ENCODE data around the gene ADGB.

ADGB gene

GRCh38 chr6:146847426-146847825 is 248.7 kb downstream of the ADGB start:
- TF ChIP-seq POLR2A (IDR thresholded peaks at IDR 0.05; ENCODE audit: low read length) (no peak), GATA1 (IDR thresholded peaks at IDR 0.05; ENCODE audit: low read depth, low read length) (no peak)
- DNase-seq = no peak

DNA sequence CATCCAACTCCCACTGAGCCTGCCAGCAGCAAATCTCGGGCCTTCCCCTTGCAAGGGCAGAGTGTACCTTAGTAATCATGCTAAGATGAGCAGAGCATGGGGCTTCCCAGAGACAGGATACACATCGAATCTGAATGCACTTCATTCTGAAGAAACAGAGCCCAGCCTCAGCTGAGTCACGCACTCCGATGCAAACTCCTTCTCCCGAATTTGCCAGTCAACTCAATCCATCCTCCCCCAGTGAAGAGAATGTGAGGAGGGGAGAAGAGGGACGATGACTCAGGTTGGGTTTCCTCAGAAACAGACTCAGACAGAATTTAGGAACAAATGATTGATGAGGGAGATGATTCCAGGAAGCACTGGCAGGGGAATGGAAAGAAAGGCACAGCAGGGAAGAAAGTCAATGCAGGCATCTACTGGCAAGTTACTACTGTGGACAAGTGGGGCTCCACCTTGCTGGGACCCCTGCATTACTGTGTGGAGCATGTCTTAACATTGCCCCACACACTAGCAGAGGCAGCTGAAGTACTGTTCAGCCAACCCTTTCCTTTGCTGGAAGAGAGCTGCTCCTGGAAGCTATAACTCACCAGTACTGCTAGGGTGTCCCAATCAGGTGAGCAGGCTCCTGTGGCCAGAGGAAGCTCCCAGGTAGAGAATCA is 251.6 kb downstream of the ADGB start:
- TF ChIP-seq GATA1 (IDR thresholded peaks at IDR 0.05; ENCODE audit: low read depth, low read length) (no peak), POLR2A (IDR thresholded peaks at IDR 0.05; ENCODE audit: low read length) (no peak)
- no peak for DNase-seq

DNA sequence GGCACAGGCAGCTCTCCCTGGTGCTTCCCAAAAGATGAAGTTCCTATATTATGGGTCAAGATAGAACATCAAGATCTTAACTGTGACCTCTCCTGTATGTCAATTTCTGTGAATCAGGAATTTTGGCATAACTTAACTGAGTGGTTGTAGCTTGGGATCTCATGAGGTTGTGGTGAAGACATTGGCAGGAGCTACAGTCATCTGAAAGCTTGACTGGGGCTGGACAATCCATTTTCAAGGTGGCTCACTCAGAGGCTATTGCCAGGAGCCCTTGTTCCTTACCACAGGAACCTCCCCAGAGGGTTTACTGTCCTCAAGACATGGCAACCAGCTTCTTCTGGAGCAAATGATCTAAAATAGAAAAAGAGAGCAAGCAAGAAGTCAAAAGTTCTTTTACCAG is 252.2 kb downstream of the ADGB start:
- DNase-seq = no peak
- no peak for TF ChIP-seq POLR2A (IDR thresholded peaks at IDR 0.05; ENCODE audit: low read length)
- no peak for TF ChIP-seq GATA1 (IDR thresholded peaks at IDR 0.05; ENCODE audit: low read depth, low read length)

GRCh38 chr6:146851837-146852236 is 253.1 kb downstream of the ADGB start:
- TF ChIP-seq GATA1 (IDR thresholded peaks at IDR 0.05; ENCODE audit: low read depth, low read length) (no peak), POLR2A (IDR thresholded peaks at IDR 0.05; ENCODE audit: low read length) (no peak)
- DNase-seq = no peak

DNA sequence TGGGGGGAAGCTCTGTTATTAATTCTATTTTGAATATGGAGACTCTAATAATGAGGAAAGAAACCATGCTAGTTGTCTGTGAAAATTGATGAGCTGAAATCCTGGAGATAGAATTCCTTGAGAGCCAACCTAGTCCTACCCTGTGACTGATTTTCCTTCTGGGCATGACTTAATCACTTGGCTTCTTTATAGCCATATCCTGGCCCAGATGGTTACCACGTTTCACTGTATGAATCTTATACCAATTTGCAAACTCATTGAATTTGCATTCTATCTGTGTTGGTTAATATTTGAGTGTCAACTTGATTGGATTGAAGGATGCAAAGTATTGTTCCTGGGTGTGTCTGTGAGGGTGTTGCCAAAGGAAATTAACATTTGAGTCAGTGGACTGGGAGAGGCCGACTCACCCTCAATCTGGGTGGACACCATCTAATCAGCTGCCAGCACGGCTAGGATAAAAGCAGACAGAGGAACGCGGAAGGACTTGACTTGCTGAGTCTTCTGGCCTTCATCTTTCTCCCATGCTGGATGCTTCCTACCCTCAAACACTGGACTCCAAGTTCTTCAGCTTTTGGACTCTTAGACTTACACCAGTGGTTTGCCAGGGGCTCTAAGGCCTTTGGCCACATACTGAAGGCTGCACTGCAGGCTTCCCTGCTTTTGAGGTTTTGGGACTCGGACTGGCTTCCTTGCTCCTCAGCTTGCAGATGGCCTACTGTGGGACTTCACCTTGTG is 255.9 kb downstream of the ADGB start:
- peak; percentile 4 to 24 for DNase-seq

DNA sequence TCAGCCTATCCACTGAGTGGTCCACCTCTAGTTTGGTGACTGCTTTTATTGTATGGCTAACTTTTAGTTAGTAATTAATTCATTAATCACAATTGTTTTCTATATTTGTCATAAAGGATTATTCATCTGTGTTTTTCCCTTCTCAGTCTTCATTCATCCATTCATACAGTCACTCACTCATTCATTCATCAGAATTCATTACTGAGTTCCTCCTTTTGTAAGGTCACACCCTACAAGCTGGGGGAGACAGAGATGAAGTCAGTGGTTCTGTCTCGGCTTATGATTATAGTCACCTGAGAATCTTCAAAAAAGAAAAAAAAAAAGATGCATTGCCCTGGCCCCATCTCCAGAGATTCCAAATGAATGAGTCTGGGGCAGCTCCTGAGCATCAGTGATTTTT is 257.1 kb downstream of the ADGB start:
- TF ChIP-seq GATA1 (IDR thresholded peaks at IDR 0.05; ENCODE audit: low read depth, low read length) (no peak), POLR2A (IDR thresholded peaks at IDR 0.05; ENCODE audit: low read length) (no peak)
- DNase-seq = no peak

- no peak for TF ChIP-seq GATA1 (IDR thresholded peaks at IDR 0.05; ENCODE audit: low read depth, low read length)
- DNase-seq = no peak
Observed at GRCh38 chr6:146856296-146856695, 257.5 kb downstream of the ADGB start.

- TF ChIP-seq GATA1 (IDR thresholded peaks at IDR 0.05; ENCODE audit: low read depth, low read length) (no peak), POLR2A (IDR thresholded peaks at IDR 0.05; ENCODE audit: low read length) (no peak)
- DNase-seq = peak; percentile 85 to 93
Observed at GRCh38 chr6:146857180-146857979, 258.6 kb downstream of the ADGB start.

GRCh38 chr6:146857980-146858347 is 259.2 kb downstream of the ADGB start:
- TF ChIP-seq GATA1 (IDR thresholded peaks at IDR 0.05; ENCODE audit: low read depth, low read length) = no peak
- no peak for TF ChIP-seq POLR2A (IDR thresholded peaks at IDR 0.05; ENCODE audit: low read length)
- DNase-seq = no peak

DNA sequence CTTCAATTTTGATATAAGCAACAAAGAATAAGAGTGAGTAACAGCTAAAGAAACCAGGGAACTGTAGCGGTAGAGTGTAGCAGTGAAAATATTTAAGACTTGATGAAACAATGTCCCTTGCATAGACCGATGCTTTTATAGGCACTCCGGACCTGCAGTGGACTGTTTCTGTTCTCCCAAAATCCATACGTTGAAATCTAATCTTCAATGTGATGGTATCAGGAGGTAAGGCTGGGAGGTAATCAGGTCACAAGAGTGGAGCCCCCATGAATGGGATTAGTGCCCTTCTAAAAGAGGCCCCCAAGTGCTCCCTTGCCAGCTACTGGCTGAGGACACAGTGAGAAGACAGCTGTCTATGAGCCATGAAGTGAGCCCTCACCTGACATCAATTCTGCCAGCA is 260.4 kb downstream of the ADGB start:
- no peak for DNase-seq
- no peak for TF ChIP-seq GATA1 (IDR thresholded peaks at IDR 0.05; ENCODE audit: low read depth, low read length)
- no peak for TF ChIP-seq POLR2A (IDR thresholded peaks at IDR 0.05; ENCODE audit: low read length)

GRCh38 chr6:146859795-146860495 is 261.2 kb downstream of the ADGB start:
- no peak for DNase-seq
- no peak for TF ChIP-seq POLR2A (IDR thresholded peaks at IDR 0.05; ENCODE audit: low read length)
- no peak for TF ChIP-seq GATA1 (IDR thresholded peaks at IDR 0.05; ENCODE audit: low read depth, low read length)

GRCh38 chr6:146860583-146860982 is 261.8 kb downstream of the ADGB start:
- no peak for DNase-seq

DNA sequence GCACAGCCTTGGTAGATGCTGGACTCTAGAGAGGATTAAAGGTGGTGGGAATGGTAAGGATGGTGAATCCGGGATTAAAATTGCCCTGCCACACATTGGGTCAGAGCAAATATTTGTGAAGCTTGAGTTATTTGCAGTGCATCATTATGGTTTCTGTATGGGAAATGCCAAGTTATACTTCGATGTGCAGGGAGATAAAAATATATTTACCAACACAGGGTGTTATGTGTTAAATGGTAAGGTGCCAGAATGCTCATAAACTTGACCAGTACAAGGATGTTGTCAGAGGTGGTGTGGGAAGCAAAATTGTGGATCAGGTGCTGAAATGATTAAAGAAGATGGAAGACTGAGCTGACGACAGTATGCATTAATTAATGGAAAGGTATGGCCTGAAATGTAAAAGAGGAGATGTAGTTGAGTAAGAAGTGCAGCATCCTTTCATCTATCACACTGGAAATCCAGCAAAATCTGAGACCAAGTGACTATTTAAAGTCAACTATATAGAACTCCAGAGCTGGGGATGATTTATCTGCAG is 262.3 kb downstream of the ADGB start:
- no peak for TF ChIP-seq GATA1 (IDR thresholded peaks at IDR 0.05; ENCODE audit: low read depth, low read length)
- TF ChIP-seq POLR2A (IDR thresholded peaks at IDR 0.05; ENCODE audit: low read length) = no peak
- DNase-seq = no peak

More at GRCh38 chr6:146860583-146860982, 261.8 kb downstream of the ADGB start:
- TF ChIP-seq GATA1 (IDR thresholded peaks at IDR 0.05; ENCODE audit: low read depth, low read length) = no peak
- no peak for TF ChIP-seq POLR2A (IDR thresholded peaks at IDR 0.05; ENCODE audit: low read length)

- DNase-seq = no peak
- TF ChIP-seq POLR2A (IDR thresholded peaks at IDR 0.05; ENCODE audit: low read length) (no peak), GATA1 (IDR thresholded peaks at IDR 0.05; ENCODE audit: low read depth, low read length) (no peak)
Observed at GRCh38 chr6:146861716-146862115, 262.9 kb downstream of the ADGB start.

All from erythroblast (primary cell).